GM10847 (cell line): ENCODE results near the gene CCDC88C.
A peak's percentile ranks its signal among the peaks of the same experiment; 100 is the strongest.

Experiments
- POLR2A ChIP-seq: IDR thresholded peaks from 2 replicates; pipeline ENCODE4 v1.6.1; 2011; ENCODE audit not compliant: insufficient read length; ENCODE audit errors: extremely low read depth

Gene CCDC88C

GRCh38 chr14:91417120-91417982 is at the start of gene CCDC88C:
Gene CCDC88C, minus strand, starts transcription at chr14:91417820. Its CDS starts 130 bp downstream, at chr14:91417690.
- TF ChIP-seq POLR2A = peak; percentile 19

GRCh38 chr14:91466192-91466591 is 48.6 kb upstream of the CCDC88C start:
- no peak for TF ChIP-seq POLR2A

- TF ChIP-seq POLR2A = no peak
Observed at GRCh38 chr14:91464615-91465205, 47.1 kb upstream of the CCDC88C start.

- no peak for TF ChIP-seq POLR2A
Observed at GRCh38 chr14:91458612-91459011, 41.0 kb upstream of the CCDC88C start.

GRCh38 chr14:91456283-91456682 is 38.7 kb upstream of the CCDC88C start:
- TF ChIP-seq POLR2A = no peak

GRCh38 chr14:91454580-91454979 is 37.0 kb upstream of the CCDC88C start:
- TF ChIP-seq POLR2A = no peak

- TF ChIP-seq POLR2A = no peak
Observed at GRCh38 chr14:91454155-91454554, 36.5 kb upstream of the CCDC88C start.

- TF ChIP-seq POLR2A = no peak
Observed at GRCh38 chr14:91453744-91454143, 36.1 kb upstream of the CCDC88C start.

GRCh38 chr14:91444335-91445020 is 26.9 kb upstream of the CCDC88C start:
- no peak for TF ChIP-seq POLR2A

- TF ChIP-seq POLR2A = no peak
Observed at GRCh38 chr14:91439345-91439744, 21.7 kb upstream of the CCDC88C start.

- TF ChIP-seq POLR2A = no peak
Observed at GRCh38 chr14:91438845-91439244, 21.2 kb upstream of the CCDC88C start.

- no peak for TF ChIP-seq POLR2A
Observed at GRCh38 chr14:91429385-91429784, 11.8 kb upstream of the CCDC88C start.

- TF ChIP-seq POLR2A = no peak
Observed at GRCh38 chr14:91424813-91425530, 7.4 kb upstream of the CCDC88C start.

GRCh38 chr14:91420686-91421085 is 3.1 kb upstream of the CCDC88C start:
- no peak for TF ChIP-seq POLR2A

GRCh38 chr14:91419451-91419850 is 1.8 kb upstream of the CCDC88C start:
- no peak for TF ChIP-seq POLR2A

GRCh38 chr14:91419044-91419397 is 1.4 kb upstream of the CCDC88C start:
- TF ChIP-seq POLR2A = no peak
